NCI-H2081 treated with DMSO at 0.1 percent for 48 hours (cell line): Measurements from ENCODE around the gene SPATA6L.
"Not testable (repeated sequence)": the region's sequence is repeated elsewhere in the genome, so short reads cannot be mapped to it uniquely, and the experiment has no call there.

Experiments used
- DNase-seq: peaks from one replicate; lab custom pipeline; 2025; lab: John Stamatoyannopoulos, UW

SPATA6L gene

GRCh38 chr9:4674783-4675182 is 8.5 kb upstream of the SPATA6L start:
- no peak for DNase-seq

- no peak for DNase-seq
Measured at GRCh38 chr9:4671737-4672136, 5.5 kb upstream of the SPATA6L start.

- no peak for DNase-seq
Measured at GRCh38 chr9:4670591-4670990, 4.3 kb upstream of the SPATA6L start.

- no peak for DNase-seq
Measured at GRCh38 chr9:4669890-4670289, 3.6 kb upstream of the SPATA6L start.

GRCh38 chr9:4668604-4669003 is 2.3 kb upstream of the SPATA6L start:
- DNase-seq: no peak

- no peak for DNase-seq
Measured at GRCh38 chr9:4667681-4668080, 1.4 kb upstream of the SPATA6L start.

GRCh38 chr9:4665357-4665756 is 923 bp downstream of the SPATA6L start:
- DNase-seq: peak; percentile 42

- DNase-seq: no peak
Measured at GRCh38 chr9:4663956-4664355, 2.3 kb downstream of the SPATA6L start.

GRCh38 chr9:4662989-4663792 is 3.1 kb downstream of the SPATA6L start:
- DNase-seq: no peak

- peak; percentile 89 for DNase-seq
Measured at GRCh38 chr9:4662108-4662988, 3.9 kb downstream of the SPATA6L start, which contains the start of gene PLPP6. Gene PLPP6 (plus strand): TSS chr9:4662294. CDS start chr9:4662376, 82 bp downstream.

GRCh38 chr9:4661611-4662010 is 4.7 kb downstream of the SPATA6L start:
- DNase-seq: no peak

- no peak for DNase-seq
Measured at GRCh38 chr9:4661165-4661564, 5.1 kb downstream of the SPATA6L start.

GRCh38 chr9:4660665-4661064 is 5.6 kb downstream of the SPATA6L start:
- not testable (repeated sequence) for DNase-seq

GRCh38 chr9:4657426-4658159 is 8.7 kb downstream of the SPATA6L start:
- no peak for DNase-seq

GRCh38 chr9:4656621-4657020 is 9.7 kb downstream of the SPATA6L start:
- DNase-seq: no peak

- not testable (repeated sequence) for DNase-seq
Measured at GRCh38 chr9:4656196-4656595, 10.1 kb downstream of the SPATA6L start.

GRCh38 chr9:4654538-4654937 is 11.7 kb downstream of the SPATA6L start:
- no peak for DNase-seq

- DNase-seq: no peak
Measured at GRCh38 chr9:4654084-4654483, 12.2 kb downstream of the SPATA6L start.

GRCh38 chr9:4642351-4642750 is 23.9 kb downstream of the SPATA6L start:
- no peak for DNase-seq

GRCh38 chr9:4640027-4640426 is 26.3 kb downstream of the SPATA6L start:
- DNase-seq: peak; percentile 18

- no peak for DNase-seq
Measured at GRCh38 chr9:4639420-4639819, 26.9 kb downstream of the SPATA6L start.

- no peak for DNase-seq
Measured at GRCh38 chr9:4638968-4639367, 27.3 kb downstream of the SPATA6L start.
